ENCODE results near the gene AOC3. TPM values are rescaled to one million over a fixed set of nuclear protein-coding genes. Genes with fewer than 3 reads are reported as not detected.

The AOC3 gene
- polyA plus RNA-seq, 1 donor (not counting 4 experiments of a cell fraction or from before 2014, with no cell fraction given): 0.22 TPM

DNA sequence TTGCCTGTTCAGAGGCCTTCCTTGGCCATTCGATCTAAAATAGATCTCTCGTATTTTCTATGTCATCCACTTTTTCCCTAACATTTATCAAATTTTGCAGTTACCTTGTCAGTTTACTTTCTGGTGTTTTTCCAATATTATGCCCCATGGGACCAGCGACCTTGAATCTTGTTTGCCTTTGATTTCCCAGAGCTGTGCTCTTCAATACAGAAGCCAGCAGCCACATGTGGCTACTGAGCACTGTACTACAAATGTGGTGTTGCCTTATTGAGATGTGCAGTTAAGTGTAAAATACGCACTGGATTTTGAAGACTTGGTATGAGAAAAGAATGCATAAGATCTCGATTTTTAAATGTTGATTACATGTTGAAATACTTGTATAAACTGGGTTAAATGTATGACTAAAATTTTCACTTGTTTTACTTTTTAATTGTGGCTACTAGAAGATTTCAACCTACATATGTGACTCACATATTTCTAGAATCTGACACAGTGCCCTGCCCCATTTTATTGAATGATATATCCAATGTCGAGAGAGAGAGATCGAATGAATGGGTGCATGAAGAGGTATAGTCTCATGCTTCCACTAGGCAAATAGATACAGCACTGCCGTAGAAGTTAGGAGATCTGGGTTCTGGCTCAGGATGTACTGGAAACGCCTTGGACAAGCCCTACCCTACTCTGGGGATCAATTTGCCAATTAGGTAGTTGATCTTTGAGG lies 18.6 kb upstream of the AOC3 start:
- Histone ChIP-seq H3K9ac (ENCODE audit: control insufficient read depth, extremely low read depth, insufficient read depth, low read length) (peak overlapping the region; percentile 97), H3K4me3 (ENCODE audit: control insufficient read depth in 2 of 3, extremely low read depth in 1 of 3, insufficient read depth in 2 of 3, low read depth in 1 of 3, low read length in 3 of 3) (peak overlapping the region; percentile 81 to 96 (median 94)), H3K9me3 (ENCODE audit: control insufficient read depth, low read depth, low read length) (no peaks in the 10 kb centered on the region), H2AFZ (ENCODE audit: control insufficient read depth, low read length) (peak overlapping the region; percentile 99), H3K9me1 (ENCODE audit: control insufficient read depth, extremely low read depth, insufficient read depth, low read length) (no peaks in the 10 kb centered on the region), H3K4me2 (ENCODE audit: control insufficient read depth, extremely low read depth, insufficient read depth, low read depth, low read length) (peak overlapping the region; percentile 86), H4K20me1 (ENCODE audit: control insufficient read depth, extremely low read depth, insufficient read depth, low read length) (no peaks in the 10 kb centered on the region), H3K4me1 (ENCODE audit: control insufficient read depth, extremely low read depth, insufficient read depth, low read length) (peaks cover 19% of the 10 kb centered on the region), H3K79me2 (ENCODE audit: control insufficient read depth, insufficient read depth, low read length) (peaks cover 37% of the 10 kb centered on the region), H3K27me3 (ENCODE audit: control insufficient read depth, extremely low read depth, insufficient read depth, low read length) (no peaks in the 10 kb centered on the region), H3K36me3 (ENCODE audit: control insufficient read depth in 2 of 2, extremely low read depth in 1 of 2, insufficient read depth in 2 of 2, low read length in 2 of 2) (peaks cover 4 to 9% of the 10 kb centered on the region in 2 experiments), H3K27ac (ENCODE audit: control insufficient read depth, insufficient read depth, low read length) (peak overlapping the region; percentile 97)
- TF ChIP-seq CTCF (optimal IDR thresholded peaks at IDR 0.05 in 1 of 3, IDR thresholded peaks at IDR 0.05 in 1 of 3, conservative IDR thresholded peaks at IDR 0.05 in 1 of 3; ENCODE audit: extremely low read depth in 1 of 3, insufficient read depth in 2 of 3, low read length in 3 of 3): no peak
- no peak for TF ChIP-seq EZH2 (IDR thresholded peaks at IDR 0.05; ENCODE audit: low read length)
- FAIRE-seq (no peak), DNase-seq (ENCODE audit: low read depth, low spot score) (no peak)
- dilution Hi-C loops (cut with MboI; ENCODE audit: extremely low pct_ligation_motif_present, low sequenced_read_pairs): loop anchor here (25.0 kb wide), 1 partner anchor 105 kb away; no protein-coding TSS in a partner anchor

DNA sequence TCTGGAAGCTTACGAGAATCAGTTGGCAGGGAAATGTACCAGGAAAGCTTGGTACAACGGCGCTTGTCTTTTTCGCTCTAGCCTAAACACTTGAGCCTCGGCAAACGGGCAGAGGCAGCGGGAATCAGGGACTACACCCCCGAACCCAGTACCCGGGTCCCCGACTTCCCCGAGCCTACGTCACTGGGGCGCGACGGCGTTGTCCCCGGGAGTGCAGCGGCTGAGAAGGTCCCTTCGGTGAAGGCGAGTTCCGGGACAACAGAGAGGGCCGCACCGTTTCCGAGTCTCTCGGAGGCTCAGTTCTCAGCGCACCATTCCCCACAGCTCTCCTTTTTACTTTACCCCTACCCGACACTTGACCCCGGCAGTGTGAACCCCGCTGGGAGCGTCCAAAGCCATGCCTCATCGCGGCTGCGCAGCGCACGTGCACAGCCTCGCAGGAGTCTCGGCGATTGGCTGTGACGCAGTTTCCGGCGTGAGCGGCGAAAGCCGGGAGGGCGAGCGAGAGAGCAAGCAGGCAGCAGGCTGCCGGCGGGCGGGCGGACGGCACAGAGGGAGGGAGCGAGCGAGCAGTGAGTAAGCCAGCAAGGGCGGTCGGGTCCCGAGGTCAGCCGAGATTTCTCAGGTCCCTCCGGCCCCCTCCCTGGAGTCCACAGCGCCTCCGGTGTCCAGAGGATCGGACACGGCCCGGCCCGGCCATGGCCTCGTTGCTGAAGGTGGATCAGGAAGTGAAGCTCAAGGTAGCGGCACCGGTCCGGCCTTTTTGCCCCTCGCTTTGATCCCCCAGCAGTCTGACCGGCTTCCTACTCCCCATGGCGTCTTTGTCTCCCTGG lies 17.8 kb upstream of the AOC3 start, which contains the start of gene PSME3:
Gene PSME3 (plus strand): TSS at position 464 of the 833 bp plus-strand sequence. CDS start 235 bp downstream, at position 699.
- DNase-seq (ENCODE audit: low read depth, low spot score) (no peak), FAIRE-seq (no peak)
- Histone ChIP-seq H3K36me3 (ENCODE audit: control insufficient read depth in 2 of 2, extremely low read depth in 1 of 2, insufficient read depth in 2 of 2, low read length in 2 of 2) (peaks cover 10 to 11% of the 10 kb centered on the region in 2 experiments), H2AFZ (ENCODE audit: control insufficient read depth, low read length) (peak within 1 kb of the TSS; percentile 99), H3K4me3 (ENCODE audit: control insufficient read depth in 2 of 3, extremely low read depth in 1 of 3, insufficient read depth in 2 of 3, low read depth in 1 of 3, low read length in 3 of 3) (peak within 1 kb of the TSS; percentile 81 to 96 (median 94)), H3K4me1 (ENCODE audit: control insufficient read depth, extremely low read depth, insufficient read depth, low read length) (peaks cover 19% of the 10 kb centered on the region), H3K27me3 (ENCODE audit: control insufficient read depth, extremely low read depth, insufficient read depth, low read length) (no peaks in the 10 kb centered on the region), H3K4me2 (ENCODE audit: control insufficient read depth, extremely low read depth, insufficient read depth, low read depth, low read length) (peak within 1 kb of the TSS; percentile 86), H4K20me1 (ENCODE audit: control insufficient read depth, extremely low read depth, insufficient read depth, low read length) (no peaks in the 10 kb centered on the region), H3K9ac (ENCODE audit: control insufficient read depth, extremely low read depth, insufficient read depth, low read length) (peak within 1 kb of the TSS; percentile 97), H3K27ac (ENCODE audit: control insufficient read depth, insufficient read depth, low read length) (peak within 1 kb of the TSS; percentile 97), H3K9me1 (ENCODE audit: control insufficient read depth, extremely low read depth, insufficient read depth, low read length) (no peaks in the 10 kb centered on the region), H3K79me2 (ENCODE audit: control insufficient read depth, insufficient read depth, low read length) (peaks cover 42% of the 10 kb centered on the region), H3K9me3 (ENCODE audit: control insufficient read depth, low read depth, low read length) (no peaks in the 10 kb centered on the region)
- no peak for TF ChIP-seq EZH2 (IDR thresholded peaks at IDR 0.05; ENCODE audit: low read length)
- no peak for TF ChIP-seq CTCF (optimal IDR thresholded peaks at IDR 0.05 in 1 of 3, IDR thresholded peaks at IDR 0.05 in 1 of 3, conservative IDR thresholded peaks at IDR 0.05 in 1 of 3; ENCODE audit: extremely low read depth in 1 of 3, insufficient read depth in 2 of 3, low read length in 3 of 3)
- dilution Hi-C loops (cut with MboI; ENCODE audit: extremely low pct_ligation_motif_present, low sequenced_read_pairs): loop anchor here (25.0 kb wide), 1 partner anchor 104 kb away; no protein-coding TSS in a partner anchor

Data from keratinocyte (primary cell).